ENCODE measurements around the gene SERAC1.

DNA sequence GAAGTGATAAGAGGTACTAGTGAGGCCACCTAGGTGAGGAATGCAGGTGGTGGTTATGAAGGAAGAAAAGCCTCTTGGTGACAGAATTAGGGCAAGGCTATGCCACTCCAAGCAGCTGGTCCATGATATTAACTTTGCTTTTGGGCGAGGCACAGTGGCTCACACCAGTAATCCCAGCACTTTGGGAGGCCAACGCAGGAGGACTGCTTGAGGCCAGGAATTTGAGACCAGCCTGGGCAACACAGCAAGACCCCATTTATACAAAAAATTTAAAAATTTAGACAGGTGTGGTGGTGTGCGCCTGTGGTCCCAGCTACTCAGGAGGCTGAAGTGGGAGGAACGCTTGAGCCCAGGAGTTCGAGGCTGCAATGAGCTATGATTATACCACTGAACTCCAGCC, 56.1 kb downstream of the SERAC1 start:
- TF ChIP-seq, protein P1, sequence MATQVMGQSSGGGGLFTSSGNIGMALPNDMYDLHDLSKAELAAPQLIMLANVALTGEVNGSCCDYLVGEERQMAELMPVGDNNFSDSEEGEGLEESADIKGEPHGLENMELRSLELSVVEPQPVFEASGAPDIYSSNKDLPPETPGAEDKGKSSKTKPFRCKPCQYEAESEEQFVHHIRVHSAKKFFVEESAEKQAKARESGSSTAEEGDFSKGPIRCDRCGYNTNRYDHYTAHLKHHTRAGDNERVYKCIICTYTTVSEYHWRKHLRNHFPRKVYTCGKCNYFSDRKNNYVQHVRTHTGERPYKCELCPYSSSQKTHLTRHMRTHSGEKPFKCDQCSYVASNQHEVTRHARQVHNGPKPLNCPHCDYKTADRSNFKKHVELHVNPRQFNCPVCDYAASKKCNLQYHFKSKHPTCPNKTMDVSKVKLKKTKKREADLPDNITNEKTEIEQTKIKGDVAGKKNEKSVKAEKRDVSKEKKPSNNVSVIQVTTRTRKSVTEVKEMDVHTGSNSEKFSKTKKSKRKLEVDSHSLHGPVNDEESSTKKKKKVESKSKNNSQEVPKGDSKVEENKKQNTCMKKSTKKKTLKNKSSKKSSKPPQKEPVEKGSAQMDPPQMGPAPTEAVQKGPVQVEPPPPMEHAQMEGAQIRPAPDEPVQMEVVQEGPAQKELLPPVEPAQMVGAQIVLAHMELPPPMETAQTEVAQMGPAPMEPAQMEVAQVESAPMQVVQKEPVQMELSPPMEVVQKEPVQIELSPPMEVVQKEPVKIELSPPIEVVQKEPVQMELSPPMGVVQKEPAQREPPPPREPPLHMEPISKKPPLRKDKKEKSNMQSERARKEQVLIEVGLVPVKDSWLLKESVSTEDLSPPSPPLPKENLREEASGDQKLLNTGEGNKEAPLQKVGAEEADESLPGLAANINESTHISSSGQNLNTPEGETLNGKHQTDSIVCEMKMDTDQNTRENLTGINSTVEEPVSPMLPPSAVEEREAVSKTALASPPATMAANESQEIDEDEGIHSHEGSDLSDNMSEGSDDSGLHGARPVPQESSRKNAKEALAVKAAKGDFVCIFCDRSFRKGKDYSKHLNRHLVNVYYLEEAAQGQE (IDR thresholded peaks at IDR 0.05; ENCODE audit: low read depth, low read length) = no peak
- TF ChIP-seq, protein P2, sequence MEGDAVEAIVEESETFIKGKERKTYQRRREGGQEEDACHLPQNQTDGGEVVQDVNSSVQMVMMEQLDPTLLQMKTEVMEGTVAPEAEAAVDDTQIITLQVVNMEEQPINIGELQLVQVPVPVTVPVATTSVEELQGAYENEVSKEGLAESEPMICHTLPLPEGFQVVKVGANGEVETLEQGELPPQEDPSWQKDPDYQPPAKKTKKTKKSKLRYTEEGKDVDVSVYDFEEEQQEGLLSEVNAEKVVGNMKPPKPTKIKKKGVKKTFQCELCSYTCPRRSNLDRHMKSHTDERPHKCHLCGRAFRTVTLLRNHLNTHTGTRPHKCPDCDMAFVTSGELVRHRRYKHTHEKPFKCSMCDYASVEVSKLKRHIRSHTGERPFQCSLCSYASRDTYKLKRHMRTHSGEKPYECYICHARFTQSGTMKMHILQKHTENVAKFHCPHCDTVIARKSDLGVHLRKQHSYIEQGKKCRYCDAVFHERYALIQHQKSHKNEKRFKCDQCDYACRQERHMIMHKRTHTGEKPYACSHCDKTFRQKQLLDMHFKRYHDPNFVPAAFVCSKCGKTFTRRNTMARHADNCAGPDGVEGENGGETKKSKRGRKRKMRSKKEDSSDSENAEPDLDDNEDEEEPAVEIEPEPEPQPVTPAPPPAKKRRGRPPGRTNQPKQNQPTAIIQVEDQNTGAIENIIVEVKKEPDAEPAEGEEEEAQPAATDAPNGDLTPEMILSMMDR (IDR thresholded peaks at IDR 0.05) = no peak
- TF ChIP-seq RAD21 (IDR thresholded peaks at IDR 0.05; ENCODE audit: low read length) (no peak), POLR2AphosphoS5 (IDR thresholded peaks at IDR 0.05; ENCODE audit: low read depth, low read length) (no peak), EZH2phosphoT487 (IDR thresholded peaks at IDR 0.05; ENCODE audit: borderline replicate concordance, low read depth) (no peak), GATA2 (CRISPR knock-in tag; IDR thresholded peaks at IDR 0.05) (no peak), EP300 (IDR thresholded peaks at IDR 0.05; ENCODE audit: borderline replicate concordance in 1 of 2, low read depth in 1 of 2, low read length in 1 of 2) (no peak), YY1 (IDR thresholded peaks at IDR 0.05; ENCODE audit: low read depth) (no peak), FOXM1 (IDR thresholded peaks at IDR 0.05; ENCODE audit: low read depth) (no peak), FOXJ3 (CRISPR knock-in tag; IDR thresholded peaks at IDR 0.05) (no peak), TAF1 (IDR thresholded peaks at IDR 0.05; ENCODE audit: borderline replicate concordance, low read depth, low read length) (no peak)

Data from SK-N-SH (cell line).